Spleen (tissue), 11 donors: Measurements from ENCODE around the gene CRK. TPM values are rescaled to one million over a fixed set of nuclear protein-coding genes. Genes with fewer than 3 reads are reported as not detected.

Experiments
- DNase-seq: peaks from one replicate; pipeline ENCODE4 v3.0.0-alpha.2; 2020
- H3K27ac ChIP-seq, 8 donors: fragments of 200-600 bp; sonication (generic) in 7 of 8; 1 replicate in 4 of 8; 2 replicates in 4 of 8; pipeline versions ENCODE4 v1.5.0 to v1.8.0; 2016 to 2021; ENCODE audit warnings: inconsistent platforms in 4 of 8, mild to moderate bottlenecking in 4 of 8, moderate library complexity in 1 of 8
- H3K27me3 ChIP-seq, 7 donors: fragments of 200-600 bp; sonication (generic) in 6 of 7; replicated peaks in 1 of 7; 1 replicate in 4 of 7; 2 replicates in 3 of 7; pipeline versions ENCODE4 v1.5.0 to v1.8.0; 2016 to 2021; ENCODE audit warnings: inconsistent platforms in 3 of 7, mild to moderate bottlenecking in 1 of 7
- H3K36me3 ChIP-seq, 6 donors: fragments of 200-600 bp; sonication (generic) in 5 of 6; 1 replicate in 4 of 6; 2 replicates in 2 of 6; pipeline versions ENCODE4 v1.5.0 to v1.8.0; 2016 to 2021; ENCODE audit warnings: inconsistent platforms in 2 of 6
- H3K4me1 ChIP-seq, 6 donors: fragments of 200-600 bp; sonication (generic) in 5 of 6; 1 replicate in 3 of 6; 2 replicates in 3 of 6; pipeline versions ENCODE4 v1.5.0 to v1.8.0; 2016 to 2021; ENCODE audit warnings: inconsistent platforms in 3 of 6
- H3K4me3 ChIP-seq, 8 donors: fragments of 200-600 bp; sonication (generic) in 7 of 8; 1 replicate in 4 of 8; 2 replicates in 4 of 8; pipeline versions ENCODE4 v1.5.0 to v1.8.0; 2016 to 2021; ENCODE audit warnings: inconsistent platforms in 4 of 8, mild to moderate bottlenecking in 4 of 8, moderate library complexity in 2 of 8
- H3K9me3 ChIP-seq, 8 donors: fragments of 200-600 bp; sonication (generic) in 7 of 8; 1 replicate in 4 of 8; 2 replicates in 4 of 8; pipeline versions ENCODE4 v1.5.0 to v1.8.0; 2016 to 2021; ENCODE audit warnings: inconsistent platforms in 4 of 8
- CTCF ChIP-seq, 11 experiments: fragments of 200-600 bp in 7 of 11; fragments of 450-650 bp in 4 of 11; sonication (generic) in 4 of 11; IDR thresholded peaks in 8 of 11; conservative IDR thresholded peaks in 3 of 11; 1 replicate in 7 of 11; 2 replicates in 4 of 11; pipeline versions ENCODE4 v1.4.0 to v1.8.0; 2016 to 2021; ENCODE audit warnings: antibody characterized with exemption in 11 of 11, inconsistent platforms in 4 of 11, mild to moderate bottlenecking in 1 of 11
- POLR2A ChIP-seq, 3 donors: fragments of 450-650 bp; IDR thresholded peaks; one replicate each; pipeline ENCODE4 v1.5.1; 2017; ENCODE audit warnings: antibody characterized with exemption in 3 of 3, mild to moderate bottlenecking in 1 of 3
- POLR2AphosphoS5 ChIP-seq, 3 donors: sonication (generic); formaldehyde crosslinking; IDR thresholded peaks; one replicate each; pipeline ENCODE4 v1.5.1; 2017; ENCODE audit warnings: antibody characterized with exemption in 3 of 3
- WGBS, 5 donors: extraction: QIAGEN DNeasy Blood & Tissue Kit in 3 of 5; methylation state at CpG; one replicate each; pipeline versions ENCODE4 v1.1.5 to v1.1.7; 2013 to 2018; 5-methylcytosine and 5-hydroxymethylcytosine counted together
- intact Hi-C: fragments of 100-400 bp; cut with DNase I; formaldehyde crosslinking; loops from one replicate; pipeline ENCODE4 v1.15.0; 2023; ENCODE audit warnings: low total_unique reads
- polyA plus RNA-seq, 3 donors: library from polyadenylated mRNA; stranded (reverse); fragments of 200-250 nt; gene quantifications; one replicate each; pipeline ENCODE4 v1.2.1, GENCODE V29; 2013
- total RNA-seq, 7 donors: library from RNA; depleted of rRNA in 3 of 7; stranded (reverse); fragments of >200 nt in 3 of 7; fragmentation: NEBNext Ultra II Directional in 4 of 7; extraction: Animal tissue kit (Norgen Biotek cat#: 25700) in 4 of 7; gene quantifications; one replicate each; pipeline versions ENCODE4 v1.1.0 to v1.2.1, GENCODE V29; 2016 to 2021
- donor health status: healthy with polysubstance abuse.
- donor health status: DM: no; HTN: no; CAD: no; lungs with moderate emphysema.
- donor health status: DM: no; HTN: no; CAD: no.
- donor health status: Bipolar disorder and iron deficiency.
- donor health status: healthy.
- donor health status: DM: no; HTN: no; CAD: no.
- donor health status: DM: yes; HTN: yes; CAD: no.

The CRK gene
- total and polyA plus RNA-seq, 10 donors = 11.7 to 54.6 (median 43.4) TPM

GRCh38 chr17:1496869-1497268 lies 40.8 kb upstream of the CRK start:
- Histone ChIP-seq H3K9me3 (no peaks in the 10 kb centered on the region), H3K4me1 (peaks cover 18 to 24% (median 20%) of the 10 kb centered on the region in 6 donors), H3K27ac (no peak overlapping the region), H3K27me3 (peaks cover 0 to 15% (median 0%) of the 10 kb centered on the region in 7 donors), H3K4me3 (no peak overlapping the region), H3K36me3 (peaks cover 0 to 75% (median 32%) of the 10 kb centered on the region in 6 donors)
- no peak for DNase-seq
- intact Hi-C loops = no loop called here
- TF ChIP-seq CTCF (IDR thresholded peaks at IDR 0.05 in 8 of 11, conservative IDR thresholded peaks at IDR 0.05 in 3 of 11) = no peak
- TF ChIP-seq POLR2A (IDR thresholded peaks at IDR 0.05) = no peak
- no peak for TF ChIP-seq POLR2AphosphoS5 (IDR thresholded peaks at IDR 0.05)
- WGBS, 5 donors = 91 to 95% (median 94%) methylated on average over 13 to 14 of the region's 14 CpGs

GRCh38 chr17:1495265-1495989 lies 39.4 kb upstream of the CRK start:
- 89 to 94% (median 92%) methylated on average over 12 to 14 of the region's 14 CpGs for WGBS, 5 donors
- H3K9me3 ChIP-seq = no peaks in the 10 kb centered on the region
- H3K36me3 ChIP-seq = peaks cover 0 to 63% (median 32%) of the 10 kb centered on the region in 6 donors
- no peak for DNase-seq
- TF ChIP-seq POLR2A (IDR thresholded peaks at IDR 0.05) = no peak
- peak in 1 of 3 donors; percentile 25 for TF ChIP-seq POLR2AphosphoS5 (IDR thresholded peaks at IDR 0.05)
- no peak overlapping the region for H3K27ac ChIP-seq
- intact Hi-C loops = no loop called here
- peaks cover 0 to 17% (median 0%) of the 10 kb centered on the region in 7 donors for H3K27me3 ChIP-seq
- H3K4me3 ChIP-seq = no peak overlapping the region
- peaks cover 23 to 33% (median 28%) of the 10 kb centered on the region in 6 donors for H3K4me1 ChIP-seq

- H3K27me3 ChIP-seq = peaks cover 0 to 17% (median 0%) of the 10 kb centered on the region in 7 donors
- 95 to 97% (median 95%) methylated on average over 7 to 11 of the region's 11 CpGs for WGBS, 5 donors
- H3K36me3 ChIP-seq = peaks cover 0 to 57% (median 32%) of the 10 kb centered on the region in 6 donors
- DNase-seq = no peak
- H3K4me1 ChIP-seq = peaks cover 26 to 40% (median 34%) of the 10 kb centered on the region in 6 donors
- no peak for TF ChIP-seq CTCF (IDR thresholded peaks at IDR 0.05 in 8 of 11, conservative IDR thresholded peaks at IDR 0.05 in 3 of 11)
- TF ChIP-seq POLR2A (IDR thresholded peaks at IDR 0.05) = no peak
- TF ChIP-seq POLR2AphosphoS5 (IDR thresholded peaks at IDR 0.05) = no peak
- no peak overlapping the region for H3K4me3 ChIP-seq
- no peaks in the 10 kb centered on the region for H3K9me3 ChIP-seq
- intact Hi-C loops = no loop called here
- H3K27ac ChIP-seq = peak overlapping the region in 2 of 8 donors; percentile 94 to 96
Observed at GRCh38 chr17:1494736-1495253, 38.8 kb upstream of the CRK start.

GRCh38 chr17:1494203-1494602 lies 38.2 kb upstream of the CRK start:
- Histone ChIP-seq H3K27ac (peak overlapping the region in 4 of 8 donors; percentile 68 to 96 (median 93)), H3K9me3 (no peaks in the 10 kb centered on the region), H3K36me3 (peaks cover 0 to 51% (median 32%) of the 10 kb centered on the region in 6 donors), H3K27me3 (peaks cover 0 to 17% (median 0%) of the 10 kb centered on the region in 7 donors), H3K4me3 (no peak overlapping the region), H3K4me1 (peaks cover 26 to 45% (median 38%) of the 10 kb centered on the region in 6 donors)
- WGBS, 5 donors = 95 to 98% (median 97%) methylated on average over 7 of the region's 7 CpGs
- no peak for TF ChIP-seq POLR2AphosphoS5 (IDR thresholded peaks at IDR 0.05)
- TF ChIP-seq CTCF (IDR thresholded peaks at IDR 0.05 in 8 of 11, conservative IDR thresholded peaks at IDR 0.05 in 3 of 11) = no peak
- TF ChIP-seq POLR2A (IDR thresholded peaks at IDR 0.05) = no peak
- DNase-seq = no peak
- intact Hi-C loops = no loop called here
